AG20443 (cell line): Measurements from ENCODE around the gene PPP1R2C.

Experiments
- DNase-seq: peaks from one replicate; pipeline ENCODE4 v3.0.0; 2012; ENCODE audit warnings: low spot score, mixed read lengths

PPP1R2C gene

GRCh38 chrX:42748067-42748850, 29.7 kb downstream of the PPP1R2C start:
- DNase-seq: peak; percentile 61

GRCh38 chrX:42746606-42747005, 31.4 kb downstream of the PPP1R2C start:
- peak; percentile 59 for DNase-seq

DNA sequence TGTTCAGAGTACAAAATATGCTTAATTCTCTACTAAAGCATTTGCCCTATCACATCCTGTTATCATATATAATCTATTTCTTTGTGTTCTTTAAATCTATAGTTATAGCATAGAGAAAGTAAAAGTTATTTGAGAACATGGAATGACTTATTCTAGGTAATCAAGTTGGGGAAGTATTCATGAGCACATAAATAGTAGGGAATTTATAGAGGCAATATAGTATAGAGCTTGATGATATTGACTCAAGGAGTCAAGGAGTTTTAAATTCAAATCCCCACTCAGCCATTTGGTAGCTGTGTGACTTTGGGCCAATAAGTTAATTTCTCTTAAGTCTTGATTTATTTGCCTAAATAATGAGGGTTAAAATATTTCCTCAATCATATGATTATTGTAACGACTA, 37.5 kb downstream of the PPP1R2C start:
- DNase-seq: no peak

DNA sequence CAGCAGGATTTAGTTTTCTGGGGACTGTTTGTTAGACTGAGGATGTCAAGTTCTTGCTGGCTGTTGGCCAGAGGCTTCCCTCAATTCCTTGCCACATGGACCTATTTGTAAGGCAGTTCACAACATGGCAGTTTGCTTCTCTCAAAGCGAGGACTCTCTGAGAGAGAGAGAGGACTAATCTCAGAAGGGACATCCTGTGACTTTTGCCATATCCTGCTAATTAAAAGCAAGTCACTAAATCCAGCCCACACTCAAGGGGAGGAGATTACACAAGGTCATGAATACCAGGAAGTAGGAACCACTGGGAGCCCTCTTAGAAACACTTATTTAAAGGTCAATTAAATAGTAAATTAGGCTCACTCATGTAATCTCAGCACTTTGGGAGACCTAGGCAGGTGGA, 38.2 kb downstream of the PPP1R2C start:
- DNase-seq: no peak

- no peak for DNase-seq
Observed at GRCh38 chrX:42739258-42739657, 38.7 kb downstream of the PPP1R2C start.

GRCh38 chrX:42738552-42738951, 39.4 kb downstream of the PPP1R2C start:
- no peak for DNase-seq

DNA sequence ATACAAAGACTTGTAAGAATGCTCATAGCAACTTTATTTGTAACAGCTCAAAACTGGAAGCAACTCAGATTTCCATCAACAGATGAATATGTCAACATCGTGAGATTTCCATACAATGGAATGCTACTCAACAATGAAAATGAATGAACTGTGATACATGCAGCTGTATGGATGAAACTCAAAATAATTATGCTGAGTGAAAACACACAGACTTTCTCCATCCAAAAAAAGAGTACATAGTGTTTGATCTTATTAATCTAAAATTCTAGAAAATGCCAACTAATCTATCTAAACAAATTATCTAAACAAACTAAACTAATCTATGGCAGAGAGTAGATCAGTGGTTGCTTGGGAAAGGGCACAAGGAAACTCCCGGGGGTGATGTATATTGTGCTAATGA, 42.7 kb downstream of the PPP1R2C start:
- no peak for DNase-seq

DNA sequence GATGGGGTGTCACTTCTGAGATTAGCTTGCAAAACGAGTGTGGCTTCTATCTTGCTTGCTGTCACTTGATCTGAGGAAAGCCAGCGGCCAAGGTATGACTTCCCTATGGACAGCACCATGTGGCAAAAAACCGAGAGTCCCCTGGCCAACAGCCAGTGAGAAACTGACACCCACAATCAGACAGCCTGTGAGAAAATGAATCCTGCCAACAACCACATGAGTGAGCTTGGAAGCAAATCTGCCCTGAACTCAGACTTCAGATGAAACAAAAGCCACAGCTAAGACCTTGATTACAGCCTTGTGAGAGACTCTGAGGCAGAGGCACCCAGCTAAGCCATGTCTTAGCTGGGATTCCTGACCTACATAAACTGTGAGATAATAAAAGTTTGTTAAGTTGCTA, 45.5 kb downstream of the PPP1R2C start:
- DNase-seq: no peak
